Testis (tissue), 3 donors: ENCODE measurements around the gene ABHD17B. TPM values are rescaled to one million over a fixed set of nuclear protein-coding genes. Genes with fewer than 3 reads are reported as not detected.
"Not testable (repeated sequence)": the region's sequence is repeated elsewhere in the genome, so short reads cannot be mapped to it uniquely, and the experiment has no call there.

Experiments
- DNase-seq: peaks from one replicate; pipeline ENCODE4 v3.0.0-alpha.2; 2019
- H3K27ac ChIP-seq, 2 donors: fragments of 200-600 bp; sonication (generic); one replicate each; pipeline ENCODE4 v1.5.1; 2019
- H3K27me3 ChIP-seq: fragments of 200-600 bp; sonication (generic); one replicate; pipeline ENCODE4 v1.5.1; 2019
- H3K36me3 ChIP-seq: fragments of 200-600 bp; sonication (generic); one replicate; pipeline ENCODE4 v1.5.1; 2017; ENCODE audit warnings: low read depth; ENCODE audit errors: missing control alignments
- H3K4me1 ChIP-seq: fragments of 200-600 bp; sonication (generic); one replicate; pipeline ENCODE4 v1.5.1; 2019
- H3K4me3 ChIP-seq, 2 donors: fragments of 200-600 bp; sonication (generic); one replicate each; pipeline ENCODE4 v1.5.1; 2017 to 2019
- H3K9me3 ChIP-seq: fragments of 200-600 bp; sonication (generic); one replicate; pipeline ENCODE4 v1.5.1; 2017
- POLR2A ChIP-seq: fragments of 450-650 bp; IDR thresholded peaks from one replicate; pipeline ENCODE4 v1.6.1; 2017; ENCODE audit warnings: antibody characterized with exemption, mild to moderate bottlenecking, moderate library complexity
- WGBS, 2 donors: methylation state at CpG; one replicate each; pipeline ENCODE4 v1.1.5; 2018; 5-methylcytosine and 5-hydroxymethylcytosine counted together
- intact Hi-C: fragments of 100-400 bp; cut with DNase I; formaldehyde crosslinking; loops from one replicate; pipeline ENCODE4 v1.15.1; 2023; ENCODE audit warnings: low total_unique reads
- polyA plus RNA-seq: library from polyadenylated mRNA; stranded (reverse); fragments of 350-450 nt; fragmentation: Illumina TruSeq; extraction: RNeasy Lipid Tissue Mini Kit (QIAGEN cat#74804); gene quantifications from one replicate; pipeline ENCODE4 v1.2.3, GENCODE V29; 2014; ENCODE audit warnings: low read depth, low replicate concordance; ENCODE audit not compliant: insufficient read depth
- total RNA-seq, 2 donors: library from RNA; depleted of rRNA; stranded (reverse); fragments of >200 nt; gene quantifications; one replicate each; pipeline ENCODE4 v1.2.3, GENCODE V29; 2016
- TF ChIP-seq, protein P1 (sequence below), 3 experiments: fragments of 450-650 bp in 2 of 3; fragments of 200-600 bp in 1 of 3; sonication (generic) in 1 of 3; IDR thresholded peaks; one replicate each; pipeline ENCODE4 v1.5.1; 2016 to 2019; ENCODE audit warnings: antibody characterized with exemption in 3 of 3, mild to moderate bottlenecking in 2 of 3, moderate library complexity in 1 of 3

ABHD17B gene
- total and polyA plus RNA-seq, 3 donors from 2014 or later: 31.3 to 42.2 (median 41.3) TPM

- Histone ChIP-seq H3K36me3 (no peaks in the 10 kb centered on the region), H3K9me3 (no peaks in the 10 kb centered on the region), H3K4me1 (peaks cover 19% of the 10 kb centered on the region), H3K27ac (peak overlapping the region; percentile 95 to 96), H3K4me3 (peak overlapping the region; percentile 94 to 98), H3K27me3 (no peaks in the 10 kb centered on the region)
- 0 to 1% methylated on average over 28 to 47 of the region's 47 CpGs for WGBS, 2 donors
- intact Hi-C loops: no loop called here
- peak; percentile 64 for DNase-seq
- TF ChIP-seq POLR2A: no peak
- TF ChIP-seq, protein P1, sequence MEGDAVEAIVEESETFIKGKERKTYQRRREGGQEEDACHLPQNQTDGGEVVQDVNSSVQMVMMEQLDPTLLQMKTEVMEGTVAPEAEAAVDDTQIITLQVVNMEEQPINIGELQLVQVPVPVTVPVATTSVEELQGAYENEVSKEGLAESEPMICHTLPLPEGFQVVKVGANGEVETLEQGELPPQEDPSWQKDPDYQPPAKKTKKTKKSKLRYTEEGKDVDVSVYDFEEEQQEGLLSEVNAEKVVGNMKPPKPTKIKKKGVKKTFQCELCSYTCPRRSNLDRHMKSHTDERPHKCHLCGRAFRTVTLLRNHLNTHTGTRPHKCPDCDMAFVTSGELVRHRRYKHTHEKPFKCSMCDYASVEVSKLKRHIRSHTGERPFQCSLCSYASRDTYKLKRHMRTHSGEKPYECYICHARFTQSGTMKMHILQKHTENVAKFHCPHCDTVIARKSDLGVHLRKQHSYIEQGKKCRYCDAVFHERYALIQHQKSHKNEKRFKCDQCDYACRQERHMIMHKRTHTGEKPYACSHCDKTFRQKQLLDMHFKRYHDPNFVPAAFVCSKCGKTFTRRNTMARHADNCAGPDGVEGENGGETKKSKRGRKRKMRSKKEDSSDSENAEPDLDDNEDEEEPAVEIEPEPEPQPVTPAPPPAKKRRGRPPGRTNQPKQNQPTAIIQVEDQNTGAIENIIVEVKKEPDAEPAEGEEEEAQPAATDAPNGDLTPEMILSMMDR (IDR thresholded peaks at IDR 0.05): no peak
Measured at GRCh38 chr9:71909887-71910649, 925 bp downstream of the ABHD17B start.

- H3K27me3 ChIP-seq: no peaks in the 10 kb centered on the region
- H3K4me1 ChIP-seq: peaks cover 19% of the 10 kb centered on the region
- no peaks in the 10 kb centered on the region for H3K36me3 ChIP-seq
- no peaks in the 10 kb centered on the region for H3K9me3 ChIP-seq
- WGBS, 2 donors: 44 to 52% methylated on average over 1 of the region's 1 CpG
- no peak for DNase-seq
- no peak for TF ChIP-seq POLR2A
- TF ChIP-seq, protein P1 (IDR thresholded peaks at IDR 0.05): no peak
- H3K27ac ChIP-seq: no peak overlapping the region
- intact Hi-C loops: no loop called here
- peak overlapping the region in 1 of 2 donors; percentile 98 for H3K4me3 ChIP-seq
Measured at GRCh38 chr9:71908825-71909224, 2.2 kb downstream of the ABHD17B start.

DNA sequence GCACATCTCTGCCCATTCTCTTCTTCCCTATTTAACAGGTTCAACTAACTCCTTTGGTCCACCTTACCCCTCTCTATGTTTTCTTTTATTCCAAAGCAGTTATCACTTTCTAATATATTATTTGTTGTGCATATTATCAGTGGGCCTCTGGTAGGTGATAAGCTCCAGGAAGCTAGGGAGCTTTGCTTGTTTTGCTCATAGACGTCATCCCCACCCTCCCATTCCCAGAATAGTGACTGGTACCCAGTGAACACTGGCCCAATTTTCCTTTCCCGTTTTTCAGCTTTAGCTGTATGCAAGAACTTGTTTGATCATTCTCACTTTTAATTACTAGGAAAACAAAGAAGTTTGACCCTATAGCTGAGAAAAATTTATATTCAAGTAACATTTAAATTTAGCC lies 6.9 kb downstream of the ABHD17B start:
- TF ChIP-seq POLR2A: no peak
- TF ChIP-seq, protein P1 (IDR thresholded peaks at IDR 0.05): no peak
- H3K27me3 ChIP-seq: no peaks in the 10 kb centered on the region
- no peaks in the 10 kb centered on the region for H3K36me3 ChIP-seq
- 64 to 73% methylated on average over 2 of the region's 2 CpGs for WGBS, 2 donors
- no peak overlapping the region for H3K27ac ChIP-seq
- no peak overlapping the region for H3K4me3 ChIP-seq
- DNase-seq: no peak
- H3K4me1 ChIP-seq: peaks cover 14% of the 10 kb centered on the region
- intact Hi-C loops: no loop called here
- no peaks in the 10 kb centered on the region for H3K9me3 ChIP-seq

- Histone ChIP-seq H3K4me3 (no peak overlapping the region), H3K27ac (no peak overlapping the region), H3K4me1 (peaks cover 13% of the 10 kb centered on the region), H3K9me3 (no peaks in the 10 kb centered on the region), H3K36me3 (no peaks in the 10 kb centered on the region), H3K27me3 (no peaks in the 10 kb centered on the region)
- TF ChIP-seq, protein P1 (IDR thresholded peaks at IDR 0.05): no peak
- intact Hi-C loops: no loop called here
- no peak for DNase-seq
- WGBS, 2 donors: 51 to 58% methylated on average over 6 of the region's 6 CpGs
Measured at GRCh38 chr9:71901695-71902597, 9.0 kb downstream of the ABHD17B start.

- intact Hi-C loops: not testable (repeated sequence)
Measured at GRCh38 chr9:71898756-71899155, 12.2 kb downstream of the ABHD17B start.

More at GRCh38 chr9:71898756-71899155, 12.2 kb downstream of the ABHD17B start:
- not testable (repeated sequence) for H3K9me3 ChIP-seq, DNase-seq, H3K4me3 ChIP-seq, H3K36me3 ChIP-seq, H3K27me3 ChIP-seq, H3K27ac ChIP-seq
- peaks cover 26% of the 10 kb centered on the region for H3K4me1 ChIP-seq
- 81 to 90% methylated on average over 6 of the region's 6 CpGs for WGBS, 2 donors
